NCI-H2171 treated with DMSO at 0.1 percent for 48 hours (cell line): Measurements from ENCODE around the gene KDM4D.
"Not testable (repeated sequence)": the region's sequence is repeated elsewhere in the genome, so short reads cannot be mapped to it uniquely, and the experiment has no call there.

Experiments used
- DNase-seq: peaks from one replicate; lab custom pipeline; 2025; lab: John Stamatoyannopoulos, UW

The KDM4D gene

DNA sequence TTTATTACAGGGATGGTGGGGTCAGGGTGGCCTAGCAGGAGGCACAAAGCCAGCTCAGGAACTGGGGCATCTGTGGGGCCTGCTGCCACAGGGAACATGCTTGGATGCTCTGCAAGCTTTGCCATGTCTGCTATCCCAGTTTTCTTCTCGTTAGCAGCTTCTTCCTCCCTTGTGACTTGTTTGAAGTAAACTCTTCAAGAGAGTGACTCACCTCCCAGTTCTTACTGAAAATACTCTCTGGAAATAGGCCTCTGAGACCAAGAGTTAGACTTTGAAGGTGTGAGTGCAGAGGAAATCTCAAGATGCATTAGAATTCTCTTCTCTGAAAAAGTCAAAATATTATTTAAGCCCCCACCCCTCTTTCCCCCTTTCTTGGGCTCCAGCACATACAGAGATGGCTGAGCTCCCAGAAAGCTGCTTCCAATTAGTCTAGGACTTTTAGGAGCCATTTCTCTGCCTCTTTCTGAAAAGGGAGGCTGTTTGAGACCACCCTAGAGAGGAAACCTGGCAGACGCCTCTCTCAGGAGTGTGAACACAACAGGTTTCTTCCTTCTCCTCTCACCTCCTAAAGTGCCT is 15.3 kb upstream of the KDM4D start:
- no peak for DNase-seq

DNA sequence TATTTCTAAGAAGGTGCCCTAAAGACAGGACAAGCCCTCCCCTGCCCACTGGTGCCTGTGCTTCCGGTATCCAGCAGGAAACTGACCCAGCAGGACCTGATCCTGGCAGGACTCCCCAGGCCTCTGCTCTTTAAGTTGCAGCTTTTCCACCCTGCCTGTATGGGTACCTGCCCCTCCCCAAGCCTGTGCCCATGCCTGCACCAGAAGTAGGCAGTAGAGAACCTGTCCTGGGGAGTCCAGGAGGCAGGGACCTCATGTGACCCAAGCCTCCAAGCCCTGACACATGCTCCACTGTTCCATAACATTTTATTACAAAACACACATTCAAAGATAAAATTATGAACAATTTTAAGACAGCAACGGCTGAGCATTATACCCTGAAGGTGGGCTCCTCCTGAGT is 14.3 kb upstream of the KDM4D start:
- no peak for DNase-seq

DNA sequence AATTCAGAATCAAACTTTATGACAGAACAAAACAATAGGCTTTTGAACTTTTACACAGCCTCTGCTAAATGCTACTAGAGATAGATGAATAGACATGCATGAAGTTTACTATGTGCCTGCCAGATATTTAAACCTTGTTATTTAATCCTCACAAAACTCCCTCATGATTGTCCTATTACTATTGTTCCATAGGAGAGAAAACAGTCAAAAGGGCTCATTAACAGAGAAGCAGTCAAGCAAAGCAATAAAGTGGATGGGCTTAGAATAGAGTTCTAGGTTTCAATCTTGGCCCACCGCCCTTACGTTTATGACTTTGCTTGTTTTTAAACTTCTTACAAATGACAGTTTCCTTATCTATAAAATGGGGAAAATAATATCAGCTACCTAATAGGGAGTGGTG is 13.0 kb upstream of the KDM4D start:
- DNase-seq: no peak

DNA sequence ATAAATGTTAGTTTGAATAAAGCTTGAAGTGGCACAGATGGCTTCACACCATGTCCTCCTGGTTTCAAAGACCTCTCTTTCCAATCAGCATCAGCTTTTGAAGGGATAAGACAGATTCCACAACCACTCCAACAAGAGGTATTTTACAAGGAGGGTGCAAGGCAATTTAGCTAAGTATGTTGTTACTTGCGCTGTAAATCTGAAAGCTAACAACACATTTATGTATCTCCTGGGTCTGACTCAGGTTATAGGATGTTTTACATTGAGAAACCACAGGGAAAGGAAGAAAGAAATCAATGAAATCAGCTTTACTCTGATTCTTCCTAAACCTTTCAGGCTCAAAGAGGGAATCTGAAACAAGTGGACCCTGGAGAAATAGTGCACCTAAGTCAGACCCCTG is 12.3 kb upstream of the KDM4D start:
- DNase-seq: no peak

DNA sequence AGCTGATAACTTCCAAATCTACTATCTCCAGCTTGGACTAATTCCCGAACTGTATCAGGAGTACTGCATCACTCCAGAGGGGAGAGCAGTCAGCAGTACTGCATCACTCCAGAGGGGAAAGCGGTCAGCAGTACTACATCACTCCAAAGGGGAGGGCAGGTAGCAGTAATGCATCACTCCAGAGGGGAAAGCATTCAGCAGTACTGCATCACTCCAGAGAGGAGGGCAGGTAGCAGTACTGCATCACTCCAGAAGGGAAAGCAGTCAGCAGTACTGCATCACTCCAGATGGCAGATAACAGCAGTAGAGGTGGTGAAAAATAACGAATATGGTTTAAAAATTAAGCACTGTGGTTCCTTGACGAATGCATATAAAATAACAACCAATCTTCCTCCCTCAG is 8.6 kb upstream of the KDM4D start:
- DNase-seq: no peak

DNA sequence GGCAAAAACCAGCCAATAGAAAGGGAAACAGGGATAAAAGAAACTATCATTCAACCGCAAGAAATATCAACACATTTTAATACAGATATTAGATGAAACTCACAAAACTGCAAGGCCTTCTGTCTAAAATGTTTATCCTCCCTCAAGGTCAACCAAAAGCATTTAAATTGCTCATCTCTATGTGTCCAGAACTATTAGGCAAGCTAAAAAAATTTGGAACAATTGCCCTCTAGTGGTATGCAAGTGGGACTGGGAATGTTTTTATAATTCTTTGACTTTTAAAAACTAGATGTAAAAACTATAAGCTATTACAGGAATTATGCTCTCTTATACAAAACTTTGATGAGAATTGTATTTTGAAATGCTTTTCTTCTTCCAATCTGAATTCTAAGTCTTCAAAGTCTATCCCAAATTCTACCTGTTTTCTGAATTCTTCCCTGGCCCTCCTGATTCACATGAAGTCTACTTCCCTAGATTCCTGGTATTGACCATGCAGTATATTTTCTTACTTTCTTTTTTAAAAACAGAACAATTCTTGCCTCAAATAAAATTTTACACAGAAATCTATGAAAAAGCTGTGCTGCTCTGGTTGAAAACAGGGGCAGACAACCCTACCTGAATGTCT is 5.1 kb upstream of the KDM4D start:
- DNase-seq: peak; percentile 21

DNA sequence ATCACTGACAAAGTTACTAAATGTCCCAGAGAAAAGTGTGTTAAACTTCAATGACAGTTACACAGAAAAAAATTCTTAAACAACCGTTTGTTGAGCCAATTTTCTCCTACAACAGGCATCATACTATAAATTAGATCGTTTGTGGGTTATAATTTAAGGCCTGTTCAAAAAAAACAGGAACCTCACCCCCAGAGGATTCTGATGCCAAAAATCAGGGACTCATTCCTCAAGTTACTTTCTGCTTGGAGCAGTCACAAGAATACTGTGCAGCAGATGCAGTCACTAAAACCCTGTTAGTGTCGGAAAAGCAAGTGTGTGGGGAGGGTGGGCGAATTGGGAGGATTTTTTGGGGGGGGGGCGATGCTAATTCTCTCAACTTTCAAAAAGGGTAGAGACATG is 810 bp upstream of the KDM4D start:
- DNase-seq: no peak

DNA sequence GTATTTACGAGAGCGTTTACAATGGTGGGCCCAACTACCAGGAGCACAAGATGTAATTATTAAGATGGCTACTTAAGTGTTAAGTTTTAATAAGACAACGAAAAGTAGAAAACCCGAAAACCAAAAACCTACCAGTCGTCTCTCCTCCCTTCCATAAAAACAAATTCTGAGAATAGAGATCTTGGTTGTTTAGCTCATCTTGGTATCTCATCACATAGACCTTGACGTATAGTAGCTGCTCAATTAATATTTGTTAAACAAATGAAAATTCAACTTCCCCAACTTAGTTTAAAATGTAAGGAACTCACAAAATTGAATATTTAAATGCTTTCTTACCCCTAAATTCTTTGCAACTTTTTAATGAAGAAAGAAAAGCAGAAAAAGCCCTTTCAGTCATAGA is 669 bp downstream of the KDM4D start:
- no peak for DNase-seq

DNA sequence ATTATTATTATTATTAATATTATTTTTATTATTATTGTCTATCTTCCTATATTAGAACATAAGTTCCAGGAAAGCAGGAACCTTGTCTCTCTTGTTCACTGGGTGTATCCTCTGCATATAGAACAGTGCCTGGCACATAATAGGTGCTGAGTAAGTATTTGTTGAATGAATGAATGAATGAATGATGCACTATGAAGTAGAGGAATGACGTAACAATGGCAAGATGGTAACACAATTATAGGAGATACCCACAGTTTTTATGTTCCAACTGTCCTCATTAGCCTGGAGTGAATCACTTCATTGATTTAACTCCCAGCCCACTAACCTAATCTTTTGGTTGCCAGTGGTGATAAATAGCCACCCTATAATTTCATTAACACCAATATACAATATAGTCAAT is 2.1 kb downstream of the KDM4D start:
- DNase-seq: no peak

DNA sequence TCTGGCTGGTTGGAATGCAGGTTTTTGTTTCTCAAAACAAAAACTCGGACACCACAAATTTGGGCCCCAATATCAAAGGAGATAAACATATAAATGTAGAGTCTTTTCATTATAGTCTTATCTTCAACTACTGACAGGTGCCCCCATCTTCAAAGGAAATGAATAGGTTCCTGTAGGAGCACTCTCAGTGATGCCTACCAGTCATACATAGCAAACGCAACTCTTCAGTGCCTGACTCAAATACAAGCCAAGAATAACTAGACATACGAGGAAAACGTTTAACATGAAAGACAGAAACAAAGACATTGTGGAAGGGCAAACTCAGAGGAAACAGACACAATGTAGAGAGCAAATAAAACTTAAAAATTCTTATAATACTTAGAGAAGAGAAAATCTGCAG is 13.9 kb downstream of the KDM4D start:
- DNase-seq: no peak

DNA sequence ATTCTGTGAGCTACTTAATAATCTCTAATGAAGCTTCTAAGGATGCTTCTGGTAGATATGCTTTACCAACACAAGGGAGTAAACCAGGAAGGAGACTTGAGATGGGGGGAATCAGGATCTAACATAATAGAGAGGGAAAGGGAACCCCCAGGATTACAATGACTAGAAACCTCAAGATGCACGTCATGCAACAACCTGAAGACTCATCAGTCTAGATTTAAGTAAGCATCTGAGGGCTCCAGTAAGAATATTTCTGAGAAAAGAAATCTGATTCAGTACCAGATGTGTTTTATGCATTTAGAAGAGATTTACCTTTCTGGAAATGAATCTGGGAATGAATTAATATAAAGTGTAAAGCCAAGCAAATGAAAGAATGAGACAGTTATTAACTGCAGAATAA is 15.2 kb downstream of the KDM4D start:
- DNase-seq: no peak

DNA sequence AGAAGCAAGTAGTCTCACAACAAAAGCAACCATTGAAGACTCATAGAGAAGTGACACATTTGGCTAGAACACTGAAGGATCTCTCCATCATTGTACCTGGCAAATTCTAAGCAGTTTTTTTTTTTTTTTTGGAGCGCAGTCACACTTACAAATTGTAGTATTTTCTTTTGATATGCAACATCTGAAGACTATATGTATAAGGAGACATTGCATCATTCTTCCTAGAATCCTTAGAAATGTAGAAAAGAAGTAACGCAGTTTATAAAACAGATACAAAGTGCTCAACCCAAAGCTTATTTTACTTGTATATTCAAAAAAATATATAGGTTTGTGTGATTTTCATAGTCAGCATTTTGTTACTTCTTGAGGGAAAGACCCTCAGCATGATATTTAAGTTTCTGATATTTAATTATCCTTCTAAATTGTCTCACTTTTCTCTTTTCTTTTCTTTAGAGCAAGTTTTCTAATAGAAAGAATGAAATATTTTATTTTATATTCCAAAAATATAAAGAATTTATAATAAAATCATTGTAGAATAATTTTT is 20.0 kb downstream of the KDM4D start:
- no peak for DNase-seq

DNA sequence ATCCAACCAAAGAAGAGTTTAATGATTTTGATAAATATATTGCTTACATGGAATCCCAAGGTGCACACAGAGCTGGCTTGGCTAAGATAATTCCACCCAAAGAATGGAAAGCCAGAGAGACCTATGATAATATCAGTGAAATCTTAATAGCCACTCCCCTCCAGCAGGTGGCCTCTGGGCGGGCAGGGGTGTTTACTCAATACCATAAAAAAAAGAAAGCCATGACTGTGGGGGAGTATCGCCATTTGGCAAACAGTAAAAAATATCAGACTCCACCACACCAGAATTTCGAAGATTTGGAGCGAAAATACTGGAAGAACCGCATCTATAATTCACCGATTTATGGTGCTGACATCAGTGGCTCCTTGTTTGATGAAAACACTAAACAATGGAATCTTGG is 23.9 kb downstream of the KDM4D start:
- DNase-seq: peak; percentile 8

DNA sequence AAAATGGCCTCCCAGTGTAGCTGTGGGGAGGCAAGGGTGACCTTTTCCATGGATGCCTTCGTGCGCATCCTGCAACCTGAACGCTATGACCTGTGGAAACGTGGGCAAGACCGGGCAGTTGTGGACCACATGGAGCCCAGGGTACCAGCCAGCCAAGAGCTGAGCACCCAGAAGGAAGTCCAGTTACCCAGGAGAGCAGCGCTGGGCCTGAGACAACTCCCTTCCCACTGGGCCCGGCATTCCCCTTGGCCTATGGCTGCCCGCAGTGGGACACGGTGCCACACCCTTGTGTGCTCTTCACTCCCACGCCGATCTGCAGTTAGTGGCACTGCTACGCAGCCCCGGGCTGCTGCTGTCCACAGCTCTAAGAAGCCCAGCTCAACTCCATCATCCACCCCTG is 24.8 kb downstream of the KDM4D start:
- no peak for DNase-seq

DNA sequence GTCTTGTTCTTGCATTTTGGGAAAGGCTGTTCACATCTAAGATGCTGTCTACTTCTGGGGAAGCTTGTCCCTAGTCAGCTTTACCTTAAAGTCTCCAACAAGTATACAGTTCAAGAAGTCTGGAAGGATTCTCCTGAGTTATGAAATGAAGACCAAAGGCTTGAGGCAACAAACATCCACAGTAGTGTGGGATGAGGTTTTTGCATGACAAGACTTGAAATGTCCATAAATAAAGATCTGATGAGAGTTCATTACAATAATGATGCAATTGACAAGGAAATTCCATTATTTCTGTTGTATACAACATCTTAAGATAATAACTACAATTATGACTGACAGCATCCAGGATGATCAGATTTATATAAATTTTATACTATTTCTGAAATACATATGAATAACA is 30.2 kb downstream of the KDM4D start:
- DNase-seq: no peak

DNA sequence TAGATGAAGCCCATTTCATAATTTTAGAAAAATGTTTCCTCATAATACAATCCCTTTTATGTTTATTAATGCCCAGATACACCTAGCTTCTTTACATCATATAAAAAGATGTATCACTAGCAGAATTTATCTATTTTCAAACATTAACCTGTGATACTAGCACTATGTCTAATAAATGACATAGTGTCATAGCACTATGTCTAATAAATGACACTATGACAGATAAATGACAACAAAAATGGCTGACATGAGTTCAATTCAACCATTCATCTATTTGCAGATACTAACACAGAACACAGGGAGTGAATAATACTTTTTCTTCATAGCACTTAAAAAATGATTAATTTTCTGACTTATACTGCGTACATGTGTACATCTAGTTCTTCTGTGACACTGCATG is 32.1 kb downstream of the KDM4D start:
- DNase-seq: no peak

DNA sequence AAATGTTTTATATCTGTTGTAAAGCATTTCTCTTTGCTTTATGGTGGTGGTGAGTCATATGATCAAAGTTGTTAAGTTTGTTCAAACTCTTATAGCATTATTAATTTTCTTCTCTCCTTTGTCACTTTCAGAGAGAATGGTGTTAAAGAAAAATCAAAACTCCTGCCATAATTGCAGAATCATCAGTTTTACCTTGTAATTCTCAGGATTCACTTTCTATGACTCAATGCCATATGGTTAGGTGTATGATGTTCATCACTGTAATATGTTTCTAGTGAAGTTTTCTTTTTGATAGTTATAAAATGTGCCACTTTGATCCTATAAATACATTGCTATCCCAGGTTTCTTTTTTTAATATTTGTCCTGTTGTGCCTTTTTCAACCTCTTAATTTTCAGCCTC is 37.9 kb downstream of the KDM4D start:
- no peak for DNase-seq

DNA sequence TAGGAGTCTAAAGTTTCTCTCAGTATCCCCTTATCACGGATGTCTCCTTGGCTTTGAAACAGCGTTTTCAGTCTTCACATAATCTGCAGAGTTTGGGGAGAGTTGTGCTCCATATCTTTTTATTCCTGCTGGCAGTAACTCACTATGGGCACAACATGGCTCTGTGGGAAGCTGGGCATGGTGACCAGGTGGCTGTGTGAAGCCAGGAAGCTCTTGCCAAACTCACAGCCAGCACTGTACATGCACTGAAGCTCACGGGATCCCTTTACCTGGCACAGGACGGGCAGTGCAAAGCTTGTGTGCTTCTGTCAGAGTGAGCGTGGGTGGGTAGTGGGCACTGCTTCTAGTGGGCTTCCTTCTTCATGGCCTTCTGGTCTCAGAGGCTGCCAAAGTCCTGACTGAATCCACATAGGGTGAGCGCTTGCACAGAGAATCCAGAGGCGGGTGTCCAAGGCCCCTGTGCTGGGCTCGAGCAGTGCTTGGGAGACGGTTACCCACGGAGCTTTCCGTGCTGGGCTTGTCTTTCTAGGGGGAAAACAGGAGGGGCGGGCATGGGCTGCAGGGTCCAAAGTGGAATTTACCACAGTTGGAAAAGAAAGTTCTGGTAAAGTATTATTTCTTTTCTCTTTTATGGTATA is 40.8 kb downstream of the KDM4D start:
- DNase-seq: no peak

DNA sequence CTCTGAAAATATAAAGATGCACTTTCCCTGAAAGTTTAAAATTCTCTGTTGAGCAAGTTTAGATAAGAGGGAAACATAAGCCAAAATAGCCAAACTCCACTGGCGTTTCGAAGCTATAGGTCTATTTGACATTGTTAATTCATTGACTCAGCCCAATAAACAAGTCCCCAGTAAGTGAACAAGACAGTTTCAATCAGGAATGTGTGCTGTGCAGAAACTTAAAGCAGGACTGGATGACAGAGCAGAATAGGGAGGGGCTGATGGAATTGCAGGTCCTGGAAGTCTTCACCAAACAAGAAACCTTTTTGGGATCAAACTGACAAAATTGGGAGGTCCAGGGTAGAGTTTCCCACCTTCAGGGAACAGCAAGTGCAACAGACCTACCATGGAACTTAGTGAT is 42.6 kb downstream of the KDM4D start:
- DNase-seq: no peak

DNA sequence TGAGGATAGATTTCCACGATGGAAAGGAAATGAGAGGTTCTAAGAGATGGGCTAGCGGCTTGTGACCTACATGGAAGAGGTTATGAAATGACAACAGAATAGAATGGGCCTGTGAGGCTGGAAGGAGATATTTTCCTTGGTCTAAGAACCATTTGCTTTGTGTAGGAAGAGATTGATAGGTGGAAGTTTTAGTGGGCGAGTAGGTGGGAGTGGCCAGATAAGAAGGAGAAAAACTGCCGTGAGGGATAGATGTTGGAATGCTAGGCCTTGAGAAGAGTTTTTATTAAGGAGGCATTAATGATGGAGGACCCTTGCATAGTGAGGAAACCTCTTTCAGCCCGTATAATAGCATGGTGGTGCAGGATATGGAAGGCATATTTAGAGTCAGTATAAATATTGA is 48.0 kb downstream of the KDM4D start:
- DNase-seq: not testable (repeated sequence)

DNA sequence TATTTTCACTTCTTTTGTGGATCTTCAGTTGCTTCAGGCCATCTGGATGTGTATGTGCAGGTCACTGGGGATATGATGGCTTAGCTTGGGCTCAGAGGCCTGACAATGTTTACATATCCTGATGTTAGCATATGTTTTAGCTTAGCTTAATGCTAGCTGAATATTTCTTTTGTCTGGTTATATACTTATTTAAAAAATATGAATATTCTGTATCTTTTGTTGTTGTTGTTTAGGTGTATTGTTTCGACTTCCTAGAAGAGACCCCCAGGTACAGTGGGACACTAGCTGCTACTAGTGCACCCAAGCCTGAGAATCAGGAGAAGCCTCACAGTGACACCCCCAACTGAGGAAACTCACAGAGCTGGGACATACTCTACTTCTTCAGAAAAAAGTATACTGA is 51.4 kb downstream of the KDM4D start, which contains the start of gene KDM4E:
TSS of gene KDM4E (plus strand) at position 301 of the 400 bp plus-strand sequence. CDS start 300 bp downstream, outside the sequence.
- no peak for DNase-seq

DNA sequence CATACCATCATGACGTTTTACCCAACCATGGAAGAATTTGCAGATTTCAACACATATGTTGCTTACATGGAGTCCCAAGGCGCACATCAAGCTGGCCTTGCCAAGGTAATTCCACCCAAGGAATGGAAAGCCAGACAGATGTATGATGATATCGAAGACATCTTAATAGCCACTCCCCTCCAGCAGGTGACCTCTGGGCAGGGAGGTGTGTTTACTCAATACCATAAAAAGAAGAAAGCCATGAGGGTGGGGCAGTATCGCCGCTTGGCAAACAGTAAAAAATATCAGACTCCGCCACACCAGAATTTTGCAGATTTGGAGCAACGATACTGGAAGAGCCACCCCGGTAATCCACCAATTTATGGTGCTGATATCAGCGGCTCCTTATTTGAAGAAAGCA is 52.1 kb downstream of the KDM4D start:
- DNase-seq: not testable (repeated sequence)

DNA sequence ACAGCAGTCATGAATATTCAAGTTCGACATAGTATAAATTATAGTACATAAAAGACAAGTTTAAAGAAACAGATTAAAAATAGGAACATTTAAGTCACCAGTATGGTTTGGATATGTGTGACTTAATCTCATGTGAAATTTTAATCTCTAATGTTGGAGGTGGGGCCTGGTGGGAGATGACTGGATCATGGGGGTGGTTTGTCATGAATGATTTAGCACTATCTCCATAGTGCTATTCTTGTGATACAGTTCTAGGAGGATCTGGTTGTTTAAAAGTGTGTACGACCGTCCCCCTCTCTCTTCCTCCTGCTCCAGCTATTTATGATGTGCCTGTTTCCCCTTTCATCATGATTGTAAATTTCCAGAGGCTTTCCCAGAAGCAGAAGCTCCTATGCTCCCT is 54.8 kb downstream of the KDM4D start:
- no peak for DNase-seq

DNA sequence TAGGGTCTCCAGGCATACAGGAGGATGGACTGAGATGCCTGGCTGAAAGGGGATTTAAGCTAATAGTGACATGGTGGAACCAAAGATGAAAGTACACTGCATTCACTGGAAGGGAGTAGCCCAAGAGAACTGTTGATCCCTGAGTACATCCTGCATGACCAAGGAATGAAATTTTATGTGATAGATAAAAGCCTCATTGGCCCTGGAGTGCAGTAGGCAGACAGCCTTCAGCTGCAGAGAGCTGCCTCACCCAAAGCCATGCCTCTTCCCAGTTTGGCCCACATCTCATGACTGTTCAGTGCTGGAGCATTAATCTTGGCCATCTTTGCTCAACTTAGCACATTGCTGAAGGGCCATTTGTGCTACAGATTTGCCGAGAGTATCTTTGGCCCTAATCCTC is 59.5 kb downstream of the KDM4D start:
- no peak for DNase-seq
